GM21529 (cell line): Measurements from ENCODE around the gene ACAD9.

Experiments
- ATAC-seq: cut with Tn5 transposase; IDR thresholded peaks from one replicate; pipeline ENCODE4 v1.9.1; 2021; ENCODE audit not compliant: unreplicated experiment

The ACAD9 gene

GRCh38 chr3:128933213-128933921 lies 53.9 kb downstream of the ACAD9 start:
- ATAC-seq: no peak

GRCh38 chr3:128933922-128934253 lies 54.5 kb downstream of the ACAD9 start:
- no peak for ATAC-seq

DNA sequence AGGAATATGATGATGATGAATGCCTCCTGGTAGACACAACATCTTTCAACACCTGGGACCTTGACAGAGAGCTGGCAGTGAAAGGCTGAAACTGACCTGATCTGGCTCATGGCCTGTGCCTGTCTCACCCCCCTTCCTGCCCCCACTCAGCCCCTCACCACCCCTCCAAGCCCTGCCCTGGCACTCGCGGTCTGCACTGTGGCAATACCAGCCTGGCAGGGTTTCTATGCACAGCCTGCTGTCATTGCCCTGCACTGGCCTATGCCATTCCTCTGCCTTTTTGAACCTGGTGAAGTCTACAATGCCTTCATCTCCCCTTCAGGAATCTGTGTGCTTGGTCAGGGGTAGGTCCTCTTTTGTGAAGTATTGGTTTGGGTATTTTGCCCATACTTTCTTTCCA lies 56.5 kb downstream of the ACAD9 start:
- no peak for ATAC-seq

DNA sequence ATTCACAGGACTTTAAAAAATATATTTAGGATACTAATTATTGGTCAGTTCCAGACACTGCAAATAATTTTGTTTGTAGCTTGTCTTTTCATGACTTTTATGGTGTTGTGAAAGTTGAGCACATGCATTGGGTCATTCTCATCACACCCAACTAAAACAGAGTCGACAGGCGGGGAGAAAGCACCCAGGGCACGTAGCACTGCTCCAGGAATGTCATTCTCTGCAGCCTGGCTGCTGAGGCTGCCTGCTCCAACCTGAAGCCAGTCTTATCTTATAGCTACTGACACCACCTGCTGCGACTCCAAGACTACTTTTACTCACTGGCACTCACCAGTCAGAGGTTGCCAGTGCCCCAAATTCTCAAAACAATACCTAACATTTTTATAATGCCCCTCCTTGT lies 56.9 kb downstream of the ACAD9 start:
- ATAC-seq: no peak

- ATAC-seq: no peak
These were observed 60.8 kb downstream of the ACAD9 start for GRCh38 chr3:128940252-128940651.

GRCh38 chr3:128942161-128942952 lies 62.9 kb downstream of the ACAD9 start:
- no peak for ATAC-seq

- ATAC-seq: no peak
These were observed 65.8 kb downstream of the ACAD9 start for GRCh38 chr3:128945041-128945877.

DNA sequence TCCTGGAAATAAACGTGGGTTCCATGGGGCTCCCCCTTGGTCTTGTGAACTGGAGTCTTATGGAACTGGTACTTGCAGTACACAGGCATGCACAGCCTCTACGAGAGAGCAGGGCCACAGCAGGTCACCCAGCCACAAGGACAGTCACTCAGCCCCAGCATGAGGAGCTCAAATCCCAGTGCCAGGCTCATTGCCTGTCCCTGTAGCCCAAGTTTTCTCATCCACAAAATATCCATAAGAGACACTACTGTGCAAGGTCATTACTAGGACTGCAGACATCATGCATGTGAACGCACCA lies 66.4 kb downstream of the ACAD9 start:
- no peak for ATAC-seq

DNA sequence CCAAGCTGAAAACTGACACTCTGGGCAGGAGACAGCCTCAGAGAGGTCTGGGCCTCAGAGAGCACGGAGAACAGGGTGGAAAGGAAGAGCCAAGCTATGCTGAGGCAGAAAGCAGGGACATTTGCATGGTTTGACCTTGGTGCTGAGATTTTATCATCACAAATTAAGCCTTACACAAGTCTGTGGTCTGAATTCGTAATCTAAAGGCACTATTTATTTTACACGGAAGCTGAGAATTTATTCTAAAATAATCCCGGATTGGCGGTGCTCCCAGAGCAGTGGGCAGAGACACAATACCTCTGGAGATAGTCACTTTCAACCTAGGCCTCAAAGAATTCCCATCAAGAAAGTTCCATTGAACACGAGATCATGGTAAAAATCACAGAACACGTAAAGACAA lies 67.0 kb downstream of the ACAD9 start:
- no peak for ATAC-seq

DNA sequence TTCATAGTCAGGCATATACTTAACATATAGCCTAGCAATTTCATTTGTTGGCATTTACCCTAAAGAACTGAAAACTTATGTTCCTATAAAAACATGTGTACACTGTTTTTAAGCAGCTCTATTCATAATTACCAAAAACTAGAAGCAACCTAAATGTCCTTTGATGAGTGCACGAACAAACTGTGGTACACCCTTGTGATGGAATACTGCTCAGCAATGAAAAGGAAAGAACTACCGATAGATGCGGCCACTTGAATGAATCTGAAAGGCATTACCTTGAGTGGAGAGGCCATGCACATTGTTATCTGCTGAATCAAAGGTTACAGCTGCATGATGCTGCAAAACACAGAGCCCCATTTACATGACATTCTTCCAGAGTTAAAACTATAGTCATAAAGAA lies 69.7 kb downstream of the ACAD9 start:
- no peak for ATAC-seq

DNA sequence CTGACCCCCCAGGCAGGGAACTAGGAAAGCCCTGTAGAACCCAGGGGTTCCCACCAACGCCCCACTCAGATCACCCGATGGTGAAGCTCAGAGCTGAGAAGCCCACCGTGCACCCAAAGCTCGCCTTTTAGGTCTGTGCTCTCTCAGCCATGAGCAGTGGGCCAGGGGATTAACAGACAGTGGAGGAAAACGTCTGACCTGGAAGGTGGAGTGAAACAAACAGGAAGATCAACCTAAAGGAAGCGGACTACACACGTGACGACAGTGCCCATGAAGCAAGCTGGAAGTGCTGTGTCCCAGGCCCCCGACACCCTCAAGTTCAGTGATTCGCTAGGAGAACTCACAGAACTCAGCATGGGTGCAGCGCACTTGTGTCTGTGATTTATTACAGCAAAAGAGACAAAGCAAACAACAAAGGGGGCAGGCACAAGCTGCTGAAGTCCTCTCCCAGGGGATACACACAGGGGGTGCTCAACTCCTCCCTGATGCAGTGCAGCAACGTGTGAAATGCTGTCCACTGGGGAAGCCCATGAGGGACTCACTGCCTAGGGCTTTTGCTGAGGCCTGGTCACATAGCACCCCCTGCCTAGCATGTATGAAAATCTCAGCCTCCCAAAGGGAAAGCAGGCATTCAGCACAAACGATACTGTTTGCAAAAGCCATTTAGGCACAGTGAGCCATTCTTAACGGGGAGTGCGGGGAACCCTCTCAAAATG lies 71.0 kb downstream of the ACAD9 start:
- ATAC-seq: no peak

DNA sequence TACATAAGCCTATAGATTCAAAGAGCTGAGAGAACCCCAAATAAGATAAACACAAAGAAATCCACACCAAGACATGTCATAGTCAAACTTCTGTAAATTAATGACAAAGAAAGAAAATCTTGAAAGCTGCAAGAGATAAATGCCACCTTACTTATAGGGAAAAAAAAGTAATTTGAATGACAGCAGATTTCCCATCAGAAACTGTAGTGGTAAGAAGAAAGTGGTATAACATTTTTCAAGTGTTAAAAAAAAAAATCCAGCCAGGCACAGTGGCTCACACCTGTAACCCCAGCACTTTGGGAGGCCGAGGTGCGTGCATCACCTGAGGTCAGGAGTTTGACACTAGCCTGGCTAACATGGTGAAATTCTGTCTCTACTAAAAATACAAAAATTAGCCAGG lies 77.0 kb downstream of the ACAD9 start:
- no peak for ATAC-seq
